ENCODE measurements around the gene ZFHX3.
"Not testable (repeated sequence)": the region's sequence is repeated elsewhere in the genome, so short reads cannot be mapped to it uniquely, and the experiment has no call there.

The ZFHX3 gene

DNA sequence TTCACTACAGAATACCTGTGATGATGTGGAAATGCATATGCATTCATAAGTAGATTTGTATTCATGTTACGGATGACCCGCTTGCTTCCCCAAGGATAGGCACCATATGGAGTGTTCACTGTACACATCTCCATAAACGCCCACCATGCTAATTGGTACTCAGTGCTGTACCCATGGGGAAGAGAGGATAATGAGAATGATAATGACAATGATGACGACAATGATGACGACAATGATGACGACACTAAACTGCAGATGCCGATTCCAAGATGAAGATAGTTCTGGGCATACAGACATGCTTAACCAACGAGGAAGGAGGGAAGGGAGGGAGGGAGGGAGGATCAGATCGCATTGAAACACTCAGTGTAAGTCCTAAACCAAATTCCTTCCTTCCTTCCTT lies 26.5 kb upstream of the ZFHX3 start:
- DNase-seq (ENCODE audit: extremely low read depth, low read depth): no peak
- TF ChIP-seq CTCF (IDR thresholded peaks at IDR 0.05; ENCODE audit: low read depth, low read length): no peak

DNA sequence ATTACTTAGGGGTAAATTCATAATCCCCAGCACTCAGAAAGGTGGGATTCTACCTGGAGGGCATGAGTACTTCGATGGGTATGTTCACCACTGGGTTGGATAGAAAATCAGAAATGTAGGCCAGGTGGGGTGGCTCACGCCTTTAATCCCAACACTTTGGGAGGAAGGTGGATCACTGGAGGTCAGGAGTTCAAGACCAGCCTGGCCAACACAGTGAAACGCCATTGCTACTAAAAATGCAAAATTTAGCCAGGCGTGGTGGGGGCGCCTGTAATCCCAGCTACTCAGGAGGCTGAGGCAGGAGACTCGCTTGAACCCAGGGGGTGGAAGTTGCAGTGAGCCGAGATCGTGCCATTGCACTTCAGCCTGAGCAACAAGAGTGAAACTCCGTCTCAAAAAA lies 24.1 kb upstream of the ZFHX3 start:
- not testable (repeated sequence) for DNase-seq (ENCODE audit: extremely low read depth, low read depth)

GRCh38 chr16:73071131-73071940 lies 23.4 kb upstream of the ZFHX3 start:
- TF ChIP-seq CTCF (IDR thresholded peaks at IDR 0.05; ENCODE audit: low read depth, low read length): no peak
- DNase-seq (ENCODE audit: extremely low read depth, low read depth): no peak

GRCh38 chr16:73069581-73070262 lies 21.8 kb upstream of the ZFHX3 start:
- DNase-seq (ENCODE audit: extremely low read depth, low read depth): no peak
- no peak for TF ChIP-seq CTCF (IDR thresholded peaks at IDR 0.05; ENCODE audit: low read depth, low read length)

DNA sequence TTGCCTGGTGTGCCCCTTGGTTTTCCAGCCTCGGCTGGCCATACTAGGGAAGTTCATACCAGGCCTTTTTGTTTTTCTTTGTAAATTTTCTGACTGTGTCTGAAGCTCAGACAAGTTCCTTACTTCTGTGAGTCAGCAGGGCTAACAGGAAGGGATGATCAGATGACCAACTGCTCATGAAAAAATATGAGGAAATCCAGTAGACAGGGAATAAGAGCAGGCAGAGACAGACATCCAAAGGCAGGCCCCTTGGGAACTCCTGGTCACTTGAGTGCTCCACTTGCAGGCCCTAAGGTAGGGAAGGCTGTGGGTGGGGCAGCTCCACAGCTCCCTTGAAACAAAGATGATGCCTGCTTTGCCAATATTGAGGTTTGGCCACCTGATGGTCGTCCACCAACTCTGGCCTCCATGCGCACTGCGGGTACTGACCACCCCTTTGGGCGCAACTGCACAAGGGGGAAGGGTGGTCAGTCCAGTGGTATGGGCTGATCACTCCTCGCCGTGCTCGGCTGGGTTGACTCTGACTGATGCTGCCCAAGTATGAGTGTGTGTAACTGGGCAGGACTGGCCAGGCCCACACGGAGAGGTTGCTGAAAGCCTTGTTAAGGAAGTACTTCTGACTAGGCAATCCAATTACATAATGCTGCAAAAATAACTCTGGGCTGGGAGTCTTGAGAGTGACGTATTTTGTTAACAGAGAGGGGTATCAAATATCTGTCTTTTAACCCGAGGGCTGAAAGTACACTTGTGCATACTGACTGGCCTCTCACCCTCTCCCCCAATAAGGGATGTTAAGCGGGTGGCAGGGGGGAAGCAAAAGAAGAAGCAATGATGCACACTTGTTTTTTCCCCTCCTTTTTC lies 20.8 kb upstream of the ZFHX3 start:
- TF ChIP-seq CTCF (IDR thresholded peaks at IDR 0.05; ENCODE audit: low read depth, low read length): no peak
- peak; percentile 59 for DNase-seq (ENCODE audit: extremely low read depth, low read depth)

DNA sequence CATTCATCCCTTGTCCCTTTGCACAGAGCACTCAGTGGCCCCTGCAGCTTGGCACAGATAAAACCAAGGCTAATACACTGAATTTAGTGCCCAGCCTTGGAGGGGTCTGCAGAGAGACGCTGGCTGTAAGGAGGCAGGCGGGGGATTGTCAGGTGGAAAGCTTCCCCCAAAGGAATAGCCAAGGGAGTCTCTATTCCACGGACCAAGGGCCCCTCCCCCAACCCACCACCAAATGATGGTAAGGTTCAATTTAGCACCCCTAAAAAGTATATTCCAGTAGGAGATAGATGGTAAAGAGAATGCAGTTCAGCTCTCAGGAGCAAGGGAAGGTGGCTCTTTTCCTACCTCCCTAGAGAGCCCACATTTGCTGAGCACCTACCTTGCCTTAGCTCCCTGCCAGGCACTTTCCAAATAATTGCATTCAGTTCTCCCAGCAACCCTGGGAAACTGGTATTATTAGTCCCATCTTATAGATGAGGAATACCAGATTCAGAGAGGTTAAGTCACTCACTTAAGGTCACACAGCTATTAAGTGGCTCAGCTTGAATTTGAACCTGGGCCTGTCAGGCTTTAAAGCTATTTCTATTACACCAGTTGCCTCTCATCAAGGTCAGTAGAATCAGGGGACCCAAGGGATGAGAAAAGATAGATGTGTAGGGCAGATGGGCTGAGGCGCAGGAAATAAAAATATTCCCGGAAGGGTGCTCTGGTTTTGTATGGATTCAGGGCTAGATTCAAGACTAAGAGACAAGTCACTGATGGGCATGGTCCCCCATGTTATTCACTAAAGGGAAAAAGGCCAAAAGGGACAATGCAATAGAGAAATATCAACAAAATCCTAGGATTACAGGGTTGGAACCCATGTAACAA lies 20.0 kb upstream of the ZFHX3 start:
- TF ChIP-seq CTCF (IDR thresholded peaks at IDR 0.05; ENCODE audit: low read depth, low read length): no peak
- no peak for DNase-seq (ENCODE audit: extremely low read depth, low read depth)

Measured in AG09319 (cell line).